ENCODE results near the gene MN1. TPM values are rescaled to one million over a fixed set of nuclear protein-coding genes. Genes with fewer than 3 reads are reported as not detected.

MN1 gene
- total and polyA plus RNA-seq, 2 experiments from 2014 or later = 7.8 to 45.8 TPM

GRCh38 chr22:27774200-27774599, 27.4 kb downstream of the MN1 start:
- Histone ChIP-seq H3K4me1 (ENCODE audit: low read depth) (peaks cover 16% of the 10 kb centered on the region), H3K27me3 (no peaks in the 10 kb centered on the region), H3K27ac (no peak overlapping the region), H3K9me3 (ENCODE audit: low read depth) (no peaks in the 10 kb centered on the region), H3K4me3 (no peak overlapping the region), H3K36me3 (no peaks in the 10 kb centered on the region)
- no peak for DNase-seq (ENCODE audit: low read depth in 1 of 2, low spot score in 1 of 2)
- TF ChIP-seq CTCF (IDR thresholded peaks at IDR 0.05; ENCODE audit: low read depth, low read length) = no peak

- H3K9me3 ChIP-seq (ENCODE audit: low read depth) = no peaks in the 10 kb centered on the region
- H3K36me3 ChIP-seq = no peaks in the 10 kb centered on the region
- H3K27ac ChIP-seq = no peak overlapping the region
- no peak for TF ChIP-seq CTCF (IDR thresholded peaks at IDR 0.05; ENCODE audit: low read depth, low read length)
- no peak overlapping the region for H3K4me3 ChIP-seq
- H3K27me3 ChIP-seq = no peaks in the 10 kb centered on the region
- H3K4me1 ChIP-seq (ENCODE audit: low read depth) = peaks cover 16% of the 10 kb centered on the region
- no peak for DNase-seq (ENCODE audit: low read depth in 1 of 2, low spot score in 1 of 2)
Observed at GRCh38 chr22:27772984-27773498, 28.5 kb downstream of the MN1 start.

GRCh38 chr22:27772081-27772983, 29.2 kb downstream of the MN1 start:
- no peak for TF ChIP-seq CTCF (IDR thresholded peaks at IDR 0.05; ENCODE audit: low read depth, low read length)
- no peak overlapping the region for H3K27ac ChIP-seq
- DNase-seq (ENCODE audit: low read depth in 1 of 2, low spot score in 1 of 2) = no peak

GRCh38 chr22:27771637-27772036, 29.9 kb downstream of the MN1 start:
- Histone ChIP-seq H3K4me1 (ENCODE audit: low read depth) (peaks cover 13% of the 10 kb centered on the region), H3K4me3 (no peak overlapping the region), H3K36me3 (no peaks in the 10 kb centered on the region), H3K27me3 (no peaks in the 10 kb centered on the region), H3K27ac (no peak overlapping the region), H3K9me3 (ENCODE audit: low read depth) (no peaks in the 10 kb centered on the region)
- TF ChIP-seq CTCF (IDR thresholded peaks at IDR 0.05; ENCODE audit: low read depth, low read length) = no peak
- DNase-seq (ENCODE audit: low read depth in 1 of 2, low spot score in 1 of 2) = no peak

More at GRCh38 chr22:27772081-27772983, 29.2 kb downstream of the MN1 start:
- Histone ChIP-seq H3K9me3 (ENCODE audit: low read depth) (no peaks in the 10 kb centered on the region), H3K27me3 (no peaks in the 10 kb centered on the region), H3K4me3 (no peak overlapping the region), H3K4me1 (ENCODE audit: low read depth) (peaks cover 16% of the 10 kb centered on the region), H3K36me3 (no peaks in the 10 kb centered on the region)

- Histone ChIP-seq H3K36me3 (no peaks in the 10 kb centered on the region), H3K27ac (no peak overlapping the region), H3K27me3 (no peaks in the 10 kb centered on the region), H3K9me3 (ENCODE audit: low read depth) (no peaks in the 10 kb centered on the region), H3K4me1 (ENCODE audit: low read depth) (no peaks in the 10 kb centered on the region), H3K4me3 (no peak overlapping the region)
- no peak for TF ChIP-seq CTCF (IDR thresholded peaks at IDR 0.05; ENCODE audit: low read depth, low read length)
- no peak for DNase-seq (ENCODE audit: low read depth in 1 of 2, low spot score in 1 of 2)
Observed at GRCh38 chr22:27769012-27769411, 32.5 kb downstream of the MN1 start.
